ENCODE measurements around the gene HBQ1.
A peak's percentile ranks its signal among the peaks of the same experiment; 100 is the strongest.

HBQ1 gene

DNA sequence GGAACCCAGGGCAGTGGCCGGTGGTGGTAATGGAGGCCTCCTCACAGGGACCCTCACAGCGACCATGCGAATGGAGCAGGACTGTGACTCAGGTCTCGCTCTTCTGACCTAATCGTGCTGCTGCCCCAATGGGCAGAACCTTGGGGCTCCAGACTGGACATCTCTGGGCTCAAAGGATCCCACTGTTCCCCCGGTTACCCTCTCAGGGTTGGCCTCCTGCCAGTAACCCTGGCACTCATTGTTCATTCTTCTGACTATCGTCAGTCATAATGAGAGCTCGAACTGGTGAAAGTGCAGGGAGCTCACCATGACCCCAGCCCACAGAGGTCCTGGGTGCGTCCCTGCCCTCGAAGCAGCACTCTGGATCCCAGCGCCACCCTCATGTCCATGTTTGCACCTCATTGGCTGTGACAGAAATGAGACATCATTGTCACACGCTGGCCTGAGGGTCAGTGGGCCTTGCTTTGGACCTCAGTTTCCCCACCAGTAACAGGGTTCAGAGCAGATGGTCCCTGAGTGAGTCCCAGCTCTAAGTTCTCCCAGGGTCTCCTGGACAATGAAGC lies 37.8 kb upstream of the HBQ1 start:
- POLR2A ChIA-PET = no interaction called here
- CTCF ChIA-PET = interaction anchor here (0.6 to 1.1 kb wide), 3 partner anchors 34 to 77 kb away, joined by 3 to 5 read pairs (median 4); partner anchors contain the start of gene RHBDF1

DNA sequence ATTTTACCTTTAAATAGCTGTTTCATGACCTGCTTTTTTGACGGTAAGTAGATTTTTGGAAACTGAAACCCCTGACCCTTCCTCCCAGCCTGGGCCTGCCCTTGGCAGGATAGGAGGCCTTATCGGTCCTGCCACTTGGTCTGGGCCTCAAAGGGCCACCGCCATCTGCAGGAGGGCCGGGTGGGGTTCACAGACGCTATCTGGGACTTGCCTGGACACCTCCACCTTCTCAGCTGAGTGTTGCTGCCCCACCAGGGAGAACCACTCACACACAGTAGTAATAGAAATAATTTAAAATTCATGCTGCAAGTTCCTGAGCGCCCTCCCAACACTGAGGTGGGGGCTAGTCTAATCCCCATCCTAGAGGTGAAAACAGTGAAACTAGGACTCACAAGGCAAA lies 37.2 kb upstream of the HBQ1 start:
- no peak overlapping the region for H3K4me3 ChIP-seq (ENCODE audit: low read depth, low read length)
- no peaks in the 10 kb centered on the region for H3K4me1 ChIP-seq (ENCODE audit: control insufficient read depth, insufficient read depth, low read length)
- no peaks in the 10 kb centered on the region for H3K36me3 ChIP-seq (ENCODE audit: control insufficient read depth in 2 of 2, insufficient read depth in 1 of 2, low read length in 2 of 2)
- TF ChIP-seq MYNN (tag by site-specific recombination; IDR thresholded peaks at IDR 0.05; ENCODE audit: borderline replicate concordance) (no peak), ZNF76 (tag by site-specific recombination; IDR thresholded peaks at IDR 0.05; ENCODE audit: borderline replicate concordance, low read depth) (no peak), ZNF239 (tag by site-specific recombination; IDR thresholded peaks at IDR 0.05) (no peak), ZNF560 (tag by site-specific recombination; IDR thresholded peaks at IDR 0.05; ENCODE audit: borderline replicate concordance) (no peak), ZNF514 (tag by site-specific recombination; IDR thresholded peaks at IDR 0.05) (no peak), BCL11B (tag by site-specific recombination; IDR thresholded peaks at IDR 0.05; ENCODE audit: low read depth) (no peak), ZNF600 (tag by site-specific recombination; IDR thresholded peaks at IDR 0.05) (no peak), ZNF184 (tag by site-specific recombination; IDR thresholded peaks at IDR 0.05) (no peak), ZNF558 (tag by site-specific recombination; IDR thresholded peaks at IDR 0.05) (no peak), ZNF266 (tag by site-specific recombination; IDR thresholded peaks at IDR 0.05; ENCODE audit: low read depth) (no peak)
- TF ChIP-seq, protein P1, sequence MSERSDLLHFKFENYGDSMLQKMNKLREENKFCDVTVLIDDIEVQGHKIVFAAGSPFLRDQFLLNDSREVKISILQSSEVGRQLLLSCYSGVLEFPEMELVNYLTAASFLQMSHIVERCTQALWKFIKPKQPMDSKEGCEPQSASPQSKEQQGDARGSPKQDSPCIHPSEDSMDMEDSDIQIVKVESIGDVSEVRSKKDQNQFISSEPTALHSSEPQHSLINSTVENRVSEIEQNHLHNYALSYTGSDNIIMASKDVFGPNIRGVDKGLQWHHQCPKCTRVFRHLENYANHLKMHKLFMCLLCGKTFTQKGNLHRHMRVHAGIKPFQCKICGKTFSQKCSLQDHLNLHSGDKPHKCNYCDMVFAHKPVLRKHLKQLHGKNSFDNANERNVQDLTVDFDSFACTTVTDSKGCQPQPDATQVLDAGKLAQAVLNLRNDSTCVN (tag by site-specific recombination; optimal IDR thresholded peaks at IDR 0.05) = no peak
- no peak overlapping the region for H3K27ac ChIP-seq (ENCODE audit: extremely low read depth, low read depth, low read length)
- POLR2A ChIA-PET = no interaction called here
- H3K9me3 ChIP-seq (ENCODE audit: control insufficient read depth, insufficient read depth, low read depth, low read length) = no peaks in the 10 kb centered on the region
- CTCF ChIA-PET = interaction anchor here (1.0 to 1.1 kb wide), 2 partner anchors 34 to 70 kb away, joined by 3 to 4 read pairs; partner anchors contain the start of gene RHBDF1

More for the DNA sequence above, 37.8 kb upstream of the HBQ1 start:
- no peak overlapping the region for H3K4me3 ChIP-seq (ENCODE audit: low read depth, low read length)
- TF ChIP-seq, protein P2, sequence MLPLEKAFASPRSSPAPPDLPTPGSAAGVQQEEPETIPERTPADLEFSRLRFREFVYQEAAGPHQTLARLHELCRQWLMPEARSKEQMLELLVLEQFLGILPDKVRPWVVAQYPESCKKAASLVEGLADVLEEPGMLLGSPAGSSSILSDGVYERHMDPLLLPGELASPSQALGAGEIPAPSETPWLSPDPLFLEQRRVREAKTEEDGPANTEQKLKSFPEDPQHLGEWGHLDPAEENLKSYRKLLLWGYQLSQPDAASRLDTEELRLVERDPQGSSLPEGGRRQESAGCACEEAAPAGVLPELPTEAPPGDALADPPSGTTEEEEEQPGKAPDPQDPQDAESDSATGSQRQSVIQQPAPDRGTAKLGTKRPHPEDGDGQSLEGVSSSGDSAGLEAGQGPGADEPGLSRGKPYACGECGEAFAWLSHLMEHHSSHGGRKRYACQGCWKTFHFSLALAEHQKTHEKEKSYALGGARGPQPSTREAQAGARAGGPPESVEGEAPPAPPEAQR (tag by site-specific recombination; IDR thresholded peaks at IDR 0.05) = no peak
- TF ChIP-seq ZBTB8A (tag by site-specific recombination; IDR thresholded peaks at IDR 0.05) = 0 out of 2 replicates have a peak, but pooled peaks have one; percentile 17
- TF ChIP-seq ZNF701 (tag by site-specific recombination; IDR thresholded peaks at IDR 0.05) = 0 out of 2 replicates have a peak, but pooled peaks have one; percentile 62
- no peak for TF ChIP-seq TCF7L2 (IDR thresholded peaks at IDR 0.05; ENCODE audit: borderline replicate concordance, low read depth, low read length)
- no peak for TF ChIP-seq ZNF530 (tag by site-specific recombination; IDR thresholded peaks at IDR 0.05; ENCODE audit: low read depth)
- no peak for TF ChIP-seq ZNF660 (tag by site-specific recombination; IDR thresholded peaks at IDR 0.05)
- H3K27ac ChIP-seq (ENCODE audit: extremely low read depth, low read depth, low read length) = no peak overlapping the region
- H3K4me1 ChIP-seq (ENCODE audit: control insufficient read depth, insufficient read depth, low read length) = no peaks in the 10 kb centered on the region
- no peaks in the 10 kb centered on the region for H3K9me3 ChIP-seq (ENCODE audit: control insufficient read depth, insufficient read depth, low read depth, low read length)
- no peaks in the 10 kb centered on the region; a peak in 1 of 3 replicates for H3K36me3 ChIP-seq (ENCODE audit: control insufficient read depth in 2 of 2, insufficient read depth in 1 of 2, low read length in 2 of 2)

DNA sequence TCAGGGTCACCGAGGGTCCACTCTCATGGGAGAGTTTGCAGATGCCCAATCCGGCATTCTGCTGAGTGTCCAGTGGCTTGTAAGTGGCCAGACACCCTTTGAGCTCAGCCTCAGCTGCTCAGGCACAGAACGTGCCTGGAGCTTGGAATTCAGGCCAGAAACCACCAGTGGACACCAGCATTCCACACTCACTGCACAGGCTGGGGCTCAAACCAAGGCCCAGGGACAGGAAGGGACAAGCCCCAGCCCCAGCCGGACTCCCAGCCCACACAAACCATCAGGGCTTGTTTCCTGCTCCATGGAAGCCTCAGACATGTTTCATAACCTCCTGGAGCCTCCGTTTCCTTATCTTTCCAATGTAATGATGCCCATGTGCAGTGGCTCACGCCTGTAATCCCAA lies 36.8 kb upstream of the HBQ1 start:
- ChIA-PET POLR2A (no interaction called here), CTCF (interaction anchor here (1.0 kb wide), 1 partner anchor 35 kb away, joined by 4 read pairs; no protein-coding TSS in a partner anchor)
- H3K27ac ChIP-seq (ENCODE audit: extremely low read depth, low read depth, low read length) = no peak overlapping the region
- no peaks in the 10 kb centered on the region for H3K9me3 ChIP-seq (ENCODE audit: control insufficient read depth, insufficient read depth, low read depth, low read length)
- H3K4me1 ChIP-seq (ENCODE audit: control insufficient read depth, insufficient read depth, low read length) = no peaks in the 10 kb centered on the region
- H3K36me3 ChIP-seq (ENCODE audit: control insufficient read depth in 2 of 2, insufficient read depth in 1 of 2, low read length in 2 of 2) = no peaks in the 10 kb centered on the region
- no peak overlapping the region for H3K4me3 ChIP-seq (ENCODE audit: low read depth, low read length)
- TF ChIP-seq ZBTB48 (tag by site-specific recombination; IDR thresholded peaks at IDR 0.05) (no peak), ZFHX2 (tag by site-specific recombination; conservative IDR thresholded peaks at IDR 0.05) (peak; percentile 62; the same call in 1 of the 2 replicates), ZNF214 (tag by site-specific recombination; IDR thresholded peaks at IDR 0.05; ENCODE audit: borderline replicate concordance) (no peak), ZNF146 (tag by site-specific recombination; IDR thresholded peaks at IDR 0.05) (no peak), ZNF202 (tag by site-specific recombination; IDR thresholded peaks at IDR 0.05; ENCODE audit: borderline replicate concordance) (no peak)
- TF ChIP-seq, protein P2 (tag by site-specific recombination; IDR thresholded peaks at IDR 0.05) = no peak
